ENCODE measurements around the gene SEMA4B. TPM values are rescaled to one million over a fixed set of nuclear protein-coding genes. Genes with fewer than 3 reads are reported as not detected.

The SEMA4B gene
- total and polyA plus RNA-seq, 9 of the 15 experiments (the other 6 are each of a cell fraction or from before 2014, with no cell fraction given) = 1.3 to 33.6 (median 11.0) TPM

GRCh38 chr15:90249203-90249863, 48.2 kb downstream of the SEMA4B start, which contains the start of gene TTLL13 (continued):
- TF ChIP-seq, protein P1, sequence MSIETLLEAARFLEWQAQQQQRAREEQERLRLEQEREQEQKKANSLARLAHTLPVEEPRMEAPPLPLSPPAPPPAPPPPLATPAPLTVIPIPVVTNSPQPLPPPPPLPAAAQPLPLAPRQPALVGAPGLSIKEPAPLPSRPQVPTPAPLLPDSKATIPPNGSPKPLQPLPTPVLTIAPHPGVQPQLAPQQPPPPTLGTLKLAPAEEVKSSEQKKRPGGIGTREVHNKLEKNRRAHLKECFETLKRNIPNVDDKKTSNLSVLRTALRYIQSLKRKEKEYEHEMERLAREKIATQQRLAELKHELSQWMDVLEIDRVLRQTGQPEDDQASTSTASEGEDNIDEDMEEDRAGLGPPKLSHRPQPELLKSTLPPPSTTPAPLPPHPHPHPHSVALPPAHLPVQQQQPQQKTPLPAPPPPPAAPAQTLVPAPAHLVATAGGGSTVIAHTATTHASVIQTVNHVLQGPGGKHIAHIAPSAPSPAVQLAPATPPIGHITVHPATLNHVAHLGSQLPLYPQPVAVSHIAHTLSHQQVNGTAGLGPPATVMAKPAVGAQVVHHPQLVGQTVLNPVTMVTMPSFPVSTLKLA (conservative IDR thresholded peaks at IDR 0.05) = peak in 1 of 2 experiments; percentile 63; a peak in 2 of 4 replicates
- TF ChIP-seq NFE2 (IDR thresholded peaks at IDR 0.05; ENCODE audit: low read depth) (no peak), ZC3H8 (IDR thresholded peaks at IDR 0.05) (no peak), KAT2B (IDR thresholded peaks at IDR 0.05; ENCODE audit: low read depth, low read length) (no peak), PRDM10 (IDR thresholded peaks at IDR 0.05; ENCODE audit: partially characterized antibody) (peak; percentile 93), E2F6 (IDR thresholded peaks at IDR 0.05; ENCODE audit: borderline replicate concordance in 1 of 2, extremely low read depth in 1 of 2, insufficient read depth in 1 of 2, insufficient read length in 1 of 2, low read depth in 1 of 2, low read length in 1 of 2, poor library complexity in 1 of 2, severe bottlenecking in 1 of 2) (peak; percentile 75 to 77), DMBX1 (CRISPR knock-in tag; IDR thresholded peaks at IDR 0.05; ENCODE audit: borderline replicate concordance) (no peak), KDM2B (CRISPR knock-in tag; IDR thresholded peaks at IDR 0.05) (no peak), SPI1 (IDR thresholded peaks at IDR 0.05; ENCODE audit: borderline replicate concordance, low read depth, low read length) (peak; percentile 41; the same call in 1 of the 2 replicates), USF2 (CRISPR knock-in tag; IDR thresholded peaks at IDR 0.05) (no peak)
- TF ChIP-seq, protein P2, sequence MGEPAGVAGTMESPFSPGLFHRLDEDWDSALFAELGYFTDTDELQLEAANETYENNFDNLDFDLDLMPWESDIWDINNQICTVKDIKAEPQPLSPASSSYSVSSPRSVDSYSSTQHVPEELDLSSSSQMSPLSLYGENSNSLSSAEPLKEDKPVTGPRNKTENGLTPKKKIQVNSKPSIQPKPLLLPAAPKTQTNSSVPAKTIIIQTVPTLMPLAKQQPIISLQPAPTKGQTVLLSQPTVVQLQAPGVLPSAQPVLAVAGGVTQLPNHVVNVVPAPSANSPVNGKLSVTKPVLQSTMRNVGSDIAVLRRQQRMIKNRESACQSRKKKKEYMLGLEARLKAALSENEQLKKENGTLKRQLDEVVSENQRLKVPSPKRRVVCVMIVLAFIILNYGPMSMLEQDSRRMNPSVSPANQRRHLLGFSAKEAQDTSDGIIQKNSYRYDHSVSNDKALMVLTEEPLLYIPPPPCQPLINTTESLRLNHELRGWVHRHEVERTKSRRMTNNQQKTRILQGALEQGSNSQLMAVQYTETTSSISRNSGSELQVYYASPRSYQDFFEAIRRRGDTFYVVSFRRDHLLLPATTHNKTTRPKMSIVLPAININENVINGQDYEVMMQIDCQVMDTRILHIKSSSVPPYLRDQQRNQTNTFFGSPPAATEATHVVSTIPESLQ (CRISPR knock-in tag; IDR thresholded peaks at IDR 0.05) = 0 out of 2 replicates have a peak, but pooled peaks have one; percentile 15
- TF ChIP-seq, protein P3, sequence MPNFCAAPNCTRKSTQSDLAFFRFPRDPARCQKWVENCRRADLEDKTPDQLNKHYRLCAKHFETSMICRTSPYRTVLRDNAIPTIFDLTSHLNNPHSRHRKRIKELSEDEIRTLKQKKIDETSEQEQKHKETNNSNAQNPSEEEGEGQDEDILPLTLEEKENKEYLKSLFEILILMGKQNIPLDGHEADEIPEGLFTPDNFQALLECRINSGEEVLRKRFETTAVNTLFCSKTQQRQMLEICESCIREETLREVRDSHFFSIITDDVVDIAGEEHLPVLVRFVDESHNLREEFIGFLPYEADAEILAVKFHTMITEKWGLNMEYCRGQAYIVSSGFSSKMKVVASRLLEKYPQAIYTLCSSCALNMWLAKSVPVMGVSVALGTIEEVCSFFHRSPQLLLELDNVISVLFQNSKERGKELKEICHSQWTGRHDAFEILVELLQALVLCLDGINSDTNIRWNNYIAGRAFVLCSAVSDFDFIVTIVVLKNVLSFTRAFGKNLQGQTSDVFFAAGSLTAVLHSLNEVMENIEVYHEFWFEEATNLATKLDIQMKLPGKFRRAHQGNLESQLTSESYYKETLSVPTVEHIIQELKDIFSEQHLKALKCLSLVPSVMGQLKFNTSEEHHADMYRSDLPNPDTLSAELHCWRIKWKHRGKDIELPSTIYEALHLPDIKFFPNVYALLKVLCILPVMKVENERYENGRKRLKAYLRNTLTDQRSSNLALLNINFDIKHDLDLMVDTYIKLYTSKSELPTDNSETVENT (CRISPR knock-in tag; IDR thresholded peaks at IDR 0.05) = no peak
- TF ChIP-seq, protein P4, sequence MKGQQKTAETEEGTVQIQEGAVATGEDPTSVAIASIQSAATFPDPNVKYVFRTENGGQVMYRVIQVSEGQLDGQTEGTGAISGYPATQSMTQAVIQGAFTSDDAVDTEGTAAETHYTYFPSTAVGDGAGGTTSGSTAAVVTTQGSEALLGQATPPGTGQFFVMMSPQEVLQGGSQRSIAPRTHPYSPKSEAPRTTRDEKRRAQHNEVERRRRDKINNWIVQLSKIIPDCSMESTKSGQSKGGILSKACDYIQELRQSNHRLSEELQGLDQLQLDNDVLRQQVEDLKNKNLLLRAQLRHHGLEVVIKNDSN (CRISPR knock-in tag; IDR thresholded peaks at IDR 0.05) = peak; percentile 42; the same call in 1 of the 2 replicates
